Posterior cingulate gyrus (tissue), 11 donors: ENCODE measurements around the gene ASPG.
A peak's percentile ranks its signal among the peaks of the same experiment; 100 is the strongest.

Source experiments
- DNase-seq, 10 donors: peaks; one replicate each; pipeline versions ENCODE4 v3.0.0 to v3.0.0-alpha.2; 2020 to 2021; ENCODE audit warnings: mixed read lengths in 3 of 10
- intact Hi-C: fragments of 100-400 bp; cut with DNase I; formaldehyde crosslinking; loops from one replicate; pipeline ENCODE4 v1.15.1; 2023

Gene ASPG

GRCh38 chr14:104129556-104129955 is 44.1 kb downstream of the ASPG start:
- no peak for DNase-seq
- intact Hi-C loops, result no loop called here

GRCh38 chr14:104130974-104131651 is 45.6 kb downstream of the ASPG start:
- intact Hi-C loops, result loop anchor here (5.0 kb wide), 1 partner anchor 39 kb away; no protein-coding TSS in a partner anchor
- peak in 8 of 10 donors; percentile 31 to 87 (median 43) for DNase-seq

- intact Hi-C loops, result loop anchor here (5.0 kb wide), 1 partner anchor 40 kb away; no protein-coding TSS in a partner anchor
- peak in 5 of 10 donors; percentile 3 to 66 (median 60) for DNase-seq
These were observed 46.6 kb downstream of the ASPG start for GRCh38 chr14:104131968-104132732.

- DNase-seq, result peak in 4 of 10 donors; percentile 4 to 45 (median 18)
- intact Hi-C loops, result loop anchor here (5.0 kb wide), 1 partner anchor 41 kb away; no protein-coding TSS in a partner anchor
These were observed 47.5 kb downstream of the ASPG start for GRCh38 chr14:104132981-104133380.

- peak in 4 of 10 donors; percentile 24 to 50 (median 36) for DNase-seq
- intact Hi-C loops, result loop anchor here (5.0 kb wide), 1 partner anchor 41 kb away; no protein-coding TSS in a partner anchor
These were observed 48.0 kb downstream of the ASPG start for GRCh38 chr14:104133496-104133895.

- intact Hi-C loops, result loop anchor here (5.0 kb wide), 1 partner anchor 42 kb away; no protein-coding TSS in a partner anchor
These were observed 48.8 kb downstream of the ASPG start for GRCh38 chr14:104134061-104134965.

GRCh38 chr14:104135121-104135903 is 49.8 kb downstream of the ASPG start:
- DNase-seq, result peak in 5 of 10 donors; percentile 17 to 87 (median 76)
- intact Hi-C loops, result loop anchor here (5.0 kb wide), 1 partner anchor 237 kb away; no protein-coding TSS in a partner anchor

More at GRCh38 chr14:104134061-104134965, 48.8 kb downstream of the ASPG start:
- DNase-seq, result peak in 5 of 10 donors; percentile 4 to 75 (median 43)

- intact Hi-C loops, result loop anchor here (5.0 kb wide), 1 partner anchor 236 kb away; no protein-coding TSS in a partner anchor
These were observed 50.5 kb downstream of the ASPG start for GRCh38 chr14:104135904-104136471.

GRCh38 chr14:104136472-104137296 is 51.2 kb downstream of the ASPG start:
- intact Hi-C loops, result loop anchor here (1.0 to 5.0 kb wide), 3 partner anchors 236 to 504 kb away; no protein-coding TSS in a partner anchor

More at GRCh38 chr14:104135904-104136471, 50.5 kb downstream of the ASPG start:
- peak in 5 of 10 donors; percentile 5 to 84 (median 76) for DNase-seq

GRCh38 chr14:104137297-104138097 is 52.0 kb downstream of the ASPG start:
- peak in 9 of 10 donors; percentile 43 to 95 (median 65) for DNase-seq
- intact Hi-C loops, result loop anchor here (1.0 to 5.0 kb wide), 3 partner anchors 235 to 503 kb away; no protein-coding TSS in a partner anchor

More at GRCh38 chr14:104136472-104137296, 51.2 kb downstream of the ASPG start:
- DNase-seq, result peak in 5 of 10 donors; percentile 6 to 82 (median 49)

- peak in 5 of 10 donors; percentile 9 to 86 (median 74) for DNase-seq
- intact Hi-C loops, result loop anchor here (5.0 kb wide), 1 partner anchor 234 kb away; no protein-coding TSS in a partner anchor
These were observed 52.7 kb downstream of the ASPG start, which contains the start of gene KIF26A for GRCh38 chr14:104138098-104138717. KIF26A (plus strand) TSS chr14:104138587; CDS start chr14:104138723, 136 bp downstream.

GRCh38 chr14:104138718-104139459 is 53.4 kb downstream of the ASPG start:
- DNase-seq, result peak in 5 of 10 donors; percentile 6 to 83 (median 66)
- intact Hi-C loops, result loop anchor here (5.0 kb wide), 1 partner anchor 233 kb away; no protein-coding TSS in a partner anchor

GRCh38 chr14:104139460-104140212 is 54.1 kb downstream of the ASPG start:
- peak in 5 of 10 donors; percentile 2 to 73 (median 44) for DNase-seq
- intact Hi-C loops, result loop anchor here (5.0 kb wide), 1 partner anchor 233 kb away; no protein-coding TSS in a partner anchor

- intact Hi-C loops, result no loop called here
- DNase-seq, result peak in 3 of 10 donors; percentile 8 to 53 (median 43)
These were observed 54.6 kb downstream of the ASPG start for GRCh38 chr14:104140213-104140462.
